ENCODE measurements around the gene SCAPER. TPM values are rescaled to one million over a fixed set of nuclear protein-coding genes. Genes with fewer than 3 reads are reported as not detected.

SCAPER gene
- total RNA-seq, 1 experiment from 2014 or later, result 15.3 TPM

- ChIA-PET CTCF (no interaction called here), POLR2A (no interaction called here)
- TF ChIP-seq POLR2AphosphoS5 (IDR thresholded peaks at IDR 0.05; ENCODE audit: low read depth, low read length) (no peak), CTCF (IDR thresholded peaks at IDR 0.05) (no peak), REST (IDR thresholded peaks at IDR 0.05; ENCODE audit: insufficient read depth in 1 of 2, low read depth in 2 of 2, low read length in 1 of 2) (no peak), SIN3A (IDR thresholded peaks at IDR 0.05; ENCODE audit: borderline replicate concordance, insufficient read depth, low read depth, low read length) (no peak), TCF7L2 (IDR thresholded peaks at IDR 0.05; ENCODE audit: low read depth, low read length) (no peak)
- ATAC-seq (no peak), DNase-seq (ENCODE audit: low read depth, low spot score) (no peak)
- Histone ChIP-seq H3K4me1 (ENCODE audit: control insufficient read depth, insufficient read depth, low read length) (no peaks in the 10 kb centered on the region), H3K4me3 (ENCODE audit: low read depth in 2 of 2, low read length in 2 of 2) (no peak overlapping the region), H3K27me3 (ENCODE audit: control insufficient read depth, insufficient read depth, low read length) (no peaks in the 10 kb centered on the region), H3K36me3 (ENCODE audit: control insufficient read depth, insufficient read depth, low read length) (no peaks in the 10 kb centered on the region; the same call in 1 of the 2 replicates), H3K27ac (ENCODE audit: low read length) (no peak overlapping the region), H3K9me3 (ENCODE audit: control insufficient read depth, insufficient read depth, low read depth, low read length) (no peaks in the 10 kb centered on the region)
- intact Hi-C loops (cut with micrococcal nuclease; ENCODE audit: unreplicated experiment) (no loop called here), in situ Hi-C loops (cut with HindIII; ENCODE audit: low pct_unique_long_range_greater_than_20kb, low sequenced_read_pairs) (no loop called here)
- no TSS peak for BruUV-seq (replicated peaks)
Measured at GRCh38 chr15:76380249-76380648, 524.9 kb downstream of the SCAPER start.

- no peak for ATAC-seq
- H3K36me3 ChIP-seq (ENCODE audit: control insufficient read depth, insufficient read depth, low read length), result no peaks in the 10 kb centered on the region; the same call in 1 of the 2 replicates
- DNase-seq (ENCODE audit: low read depth, low spot score), result no peak
- intact Hi-C loops (cut with micrococcal nuclease; ENCODE audit: unreplicated experiment), result no loop called here
- no peaks in the 10 kb centered on the region for H3K27me3 ChIP-seq (ENCODE audit: control insufficient read depth, insufficient read depth, low read length)
- in situ Hi-C loops (cut with HindIII; ENCODE audit: low pct_unique_long_range_greater_than_20kb, low sequenced_read_pairs), result no loop called here
- POLR2A ChIA-PET, result no interaction called here
- CTCF ChIA-PET, result no interaction called here
- H3K4me1 ChIP-seq (ENCODE audit: control insufficient read depth, insufficient read depth, low read length), result no peaks in the 10 kb centered on the region
- TF ChIP-seq REST (IDR thresholded peaks at IDR 0.05; ENCODE audit: insufficient read depth in 1 of 2, low read depth in 2 of 2, low read length in 1 of 2) (no peak), CTCF (IDR thresholded peaks at IDR 0.05) (no peak), SIN3A (IDR thresholded peaks at IDR 0.05; ENCODE audit: borderline replicate concordance, insufficient read depth, low read depth, low read length) (no peak), POLR2AphosphoS5 (IDR thresholded peaks at IDR 0.05; ENCODE audit: low read depth, low read length) (no peak), TCF7L2 (IDR thresholded peaks at IDR 0.05; ENCODE audit: low read depth, low read length) (no peak)
- BruUV-seq (replicated peaks), result no TSS peak
- no peak overlapping the region for H3K27ac ChIP-seq (ENCODE audit: low read length)
- H3K4me3 ChIP-seq (ENCODE audit: low read depth in 2 of 2, low read length in 2 of 2), result no peak overlapping the region
- no peaks in the 10 kb centered on the region for H3K9me3 ChIP-seq (ENCODE audit: control insufficient read depth, insufficient read depth, low read depth, low read length)
Measured at GRCh38 chr15:76378691-76379090, 526.4 kb downstream of the SCAPER start.
